NCI-H2196 treated with DMSO at 0.1 percent for 48 hours (cell line): ENCODE measurements around the gene ACTMAP.
"Not testable (repeated sequence)": the region's sequence is repeated elsewhere in the genome, so short reads cannot be mapped to it uniquely, and the experiment has no call there.

Experiments
- DNase-seq: peaks from one replicate; lab custom pipeline; 2025; ENCODE audit not compliant: unreplicated experiment; lab: John Stamatoyannopoulos, UW

The ACTMAP gene

GRCh38 chr19:40776932-40777644 lies 26.8 kb upstream of the ACTMAP start:
- peak; percentile 75 for DNase-seq

DNA sequence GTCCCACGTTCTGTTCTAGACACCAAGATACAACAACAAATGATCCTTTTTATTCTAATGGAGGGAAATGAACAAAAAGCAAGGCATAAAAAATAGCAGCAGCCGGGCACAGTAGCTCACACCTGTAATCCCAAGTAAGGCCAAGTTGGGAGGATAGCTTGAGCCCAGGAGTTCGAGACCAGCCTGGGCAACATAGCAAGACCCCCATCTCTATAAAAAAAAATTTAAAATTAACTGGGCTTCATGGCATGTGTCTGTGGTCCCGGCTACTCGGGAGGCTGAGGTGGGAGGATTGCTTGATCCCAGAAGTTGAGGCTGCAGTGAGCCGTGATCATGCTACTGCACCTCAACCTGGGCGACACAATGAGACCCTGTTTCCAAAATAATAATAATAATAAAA lies 26.1 kb upstream of the ACTMAP start:
- no peak for DNase-seq

DNA sequence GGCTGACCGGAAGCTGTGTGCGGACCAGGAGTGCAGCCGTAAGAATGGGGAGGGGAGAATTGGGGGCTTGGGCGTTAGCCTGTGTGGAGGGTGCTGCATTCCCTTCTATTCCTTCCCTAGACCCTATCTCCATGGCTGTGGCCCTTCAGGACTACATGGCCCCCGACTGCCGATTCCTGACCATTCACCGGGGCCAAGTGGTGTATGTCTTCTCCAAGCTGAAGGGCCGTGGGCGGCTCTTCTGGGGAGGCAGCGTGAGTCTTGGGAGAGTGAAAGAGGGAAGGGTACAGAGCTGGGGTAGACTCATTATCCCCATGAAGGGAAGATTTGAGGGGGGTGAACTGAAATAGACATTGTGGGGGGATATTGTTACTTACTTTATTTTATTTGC lies 25.4 kb upstream of the ACTMAP start:
- DNase-seq, result no peak

GRCh38 chr19:40774916-40775631 lies 24.8 kb upstream of the ACTMAP start, which contains the start of gene MIA:
MIA (plus strand) TSS chr19:40775521; CDS start chr19:40775543, 22 bp downstream.
- no peak for DNase-seq

DNA sequence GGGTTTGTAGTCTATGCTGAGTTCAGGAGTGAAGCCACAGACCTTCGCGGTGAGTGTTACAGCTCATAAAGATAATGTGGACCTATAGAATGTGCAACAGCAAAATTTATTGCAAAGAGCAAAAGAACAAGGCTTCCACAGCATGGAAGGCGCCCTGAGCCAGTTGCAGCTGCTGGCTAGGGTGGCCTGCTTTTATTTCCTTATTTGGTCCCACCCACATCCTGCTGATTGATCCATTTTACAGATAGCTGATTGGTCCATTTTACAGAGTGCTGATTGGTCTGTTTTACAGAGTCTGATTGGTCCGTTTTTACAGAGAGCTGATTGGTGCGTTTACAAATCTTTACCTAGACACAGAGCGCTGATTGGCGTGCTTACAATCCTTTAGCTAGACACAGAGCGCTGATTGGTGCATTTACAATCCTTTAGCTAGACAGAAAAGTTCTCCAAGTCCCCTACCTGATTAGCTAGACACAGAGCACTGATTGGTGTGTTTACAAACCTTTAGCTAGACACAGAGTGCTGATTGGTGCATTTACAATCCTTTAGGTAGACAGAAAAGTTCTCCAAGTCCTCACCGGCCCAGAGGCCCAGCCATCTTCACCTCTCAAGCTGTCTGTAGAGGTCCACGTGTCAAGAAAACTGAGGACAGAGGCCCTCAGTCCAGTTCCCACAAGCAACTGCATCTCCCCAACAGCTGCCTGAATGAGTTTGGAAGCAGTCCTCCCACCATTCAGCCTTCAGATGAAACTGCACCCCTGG lies 21.0 kb upstream of the ACTMAP start:
- DNase-seq, result not testable (repeated sequence)

DNA sequence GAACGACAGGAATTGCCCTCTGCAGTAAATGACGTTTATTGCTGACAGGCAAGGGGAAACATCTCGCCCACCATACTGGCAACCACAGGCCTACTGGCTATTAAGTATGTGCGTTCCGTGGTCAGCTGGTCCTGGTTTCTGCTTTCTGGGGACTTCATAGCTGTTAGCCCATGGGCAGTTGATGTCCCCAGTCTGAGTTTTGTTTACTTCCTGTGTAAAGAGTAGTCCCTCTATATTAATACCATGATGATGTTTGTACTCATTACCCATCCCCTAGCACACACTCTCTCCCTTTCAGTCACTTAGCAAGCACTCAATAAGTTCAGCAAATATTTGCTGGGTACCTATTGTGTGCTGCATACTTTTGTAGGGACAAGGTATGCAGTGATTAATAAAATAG lies 18.6 kb upstream of the ACTMAP start:
- DNase-seq, result no peak

DNA sequence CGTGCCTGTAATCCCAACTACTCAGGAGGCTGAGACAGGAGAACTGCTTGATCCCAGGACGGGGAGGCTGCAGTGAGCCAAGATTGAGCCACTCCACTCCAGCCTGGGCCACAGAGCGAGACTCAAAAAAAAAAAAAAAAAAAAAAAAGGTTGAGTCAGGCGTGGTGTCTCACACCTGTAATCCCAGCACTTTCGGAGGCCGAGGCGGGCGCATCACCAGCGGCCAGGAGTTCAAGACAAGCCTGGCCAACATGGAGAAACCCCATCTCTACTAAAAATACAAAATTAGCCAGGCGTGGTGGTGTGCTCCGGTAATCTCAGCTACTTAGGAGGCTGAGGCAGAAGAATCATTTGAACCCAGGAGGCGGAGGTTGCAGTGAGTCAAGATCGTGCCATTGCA lies 16.1 kb upstream of the ACTMAP start:
- not testable (repeated sequence) for DNase-seq

DNA sequence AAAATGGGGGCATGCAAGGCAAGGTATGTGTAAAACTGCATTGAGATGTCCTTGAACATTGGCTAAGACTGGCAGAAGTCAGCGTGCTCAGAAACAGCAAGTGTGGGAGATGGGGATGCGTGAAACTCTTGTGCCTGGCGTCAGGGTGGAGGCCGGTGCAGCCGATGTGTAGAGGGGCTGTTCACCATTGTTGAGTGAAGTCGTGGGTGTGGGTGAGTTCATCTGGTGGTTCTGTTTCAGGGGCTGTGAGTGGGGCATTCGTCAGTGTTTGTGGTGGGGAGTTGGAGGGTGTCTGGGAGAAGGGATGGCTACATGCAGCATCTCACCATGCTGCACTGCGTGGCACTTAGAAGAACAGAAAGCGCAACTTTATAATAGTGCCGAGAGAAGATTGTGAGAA lies 13.7 kb upstream of the ACTMAP start:
- DNase-seq, result no peak

DNA sequence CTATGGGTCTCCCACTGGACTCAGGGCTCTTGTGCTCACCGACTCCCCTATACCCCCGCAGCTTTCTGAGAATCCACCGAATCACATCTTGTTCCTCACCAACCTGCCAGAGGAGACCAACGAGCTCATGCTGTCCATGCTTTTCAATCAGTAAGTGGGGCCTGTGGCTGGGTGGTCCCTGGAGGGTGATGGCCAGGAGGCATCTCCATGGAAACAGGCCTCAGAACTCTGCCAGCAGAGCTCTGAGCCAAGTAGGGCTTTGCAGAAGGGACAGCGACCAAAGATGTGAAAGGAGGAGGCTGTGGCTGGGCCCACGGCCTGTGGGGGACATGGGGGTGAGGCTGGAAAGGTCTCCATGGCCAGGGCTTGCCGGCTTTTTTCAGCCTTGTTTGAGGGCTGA lies 13.2 kb upstream of the ACTMAP start:
- no peak for DNase-seq

DNA sequence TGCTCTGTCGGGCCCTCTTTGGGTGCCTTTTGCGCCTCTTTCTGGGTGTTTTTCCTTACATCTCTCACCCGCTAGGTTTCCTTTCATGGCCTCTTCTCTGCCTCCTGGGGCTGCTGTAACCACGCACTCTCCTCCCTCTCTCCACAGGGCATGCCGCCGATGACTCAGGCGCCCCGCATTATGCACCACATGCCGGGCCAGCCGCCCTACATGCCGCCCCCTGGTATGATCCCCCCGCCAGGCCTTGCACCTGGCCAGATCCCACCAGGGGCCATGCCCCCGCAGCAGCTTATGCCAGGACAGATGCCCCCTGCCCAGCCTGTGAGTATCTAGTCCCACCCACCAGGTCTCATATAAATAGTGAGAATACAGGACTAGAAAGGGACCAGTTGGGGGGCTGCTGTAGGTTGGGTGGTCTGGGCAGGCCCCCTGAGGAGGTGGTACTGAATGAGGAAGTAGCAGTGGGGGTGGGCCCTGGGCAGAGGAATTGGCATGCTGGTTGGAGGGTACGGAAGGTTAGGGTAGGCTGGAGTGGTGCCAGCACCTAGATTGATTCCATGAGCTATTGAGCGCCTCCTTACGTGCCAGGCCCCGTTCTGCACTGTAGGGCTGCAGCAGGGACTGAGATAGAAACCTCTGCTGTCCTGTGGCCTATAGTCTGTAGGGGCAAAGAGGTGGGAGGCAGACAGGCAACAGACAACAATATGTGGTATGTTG lies 12.6 kb upstream of the ACTMAP start:
- no peak for DNase-seq

DNA sequence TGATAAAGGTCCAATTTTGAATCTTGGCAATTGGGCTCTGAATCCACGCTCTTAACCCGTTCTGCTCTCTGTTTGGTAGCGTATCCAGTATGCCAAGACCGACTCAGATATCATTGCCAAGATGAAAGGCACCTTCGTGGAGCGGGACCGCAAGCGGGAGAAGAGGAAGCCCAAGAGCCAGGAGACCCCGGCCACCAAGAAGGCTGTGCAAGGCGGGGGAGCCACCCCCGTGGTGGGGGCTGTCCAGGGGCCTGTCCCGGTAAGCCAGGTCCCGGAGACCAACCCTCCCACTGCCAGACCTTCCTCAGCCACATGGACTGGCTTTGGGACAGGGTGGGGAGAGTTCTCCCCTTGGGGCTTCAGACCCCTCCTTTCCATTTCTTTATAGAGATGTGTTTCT lies 9.1 kb upstream of the ACTMAP start:
- DNase-seq, result no peak

DNA sequence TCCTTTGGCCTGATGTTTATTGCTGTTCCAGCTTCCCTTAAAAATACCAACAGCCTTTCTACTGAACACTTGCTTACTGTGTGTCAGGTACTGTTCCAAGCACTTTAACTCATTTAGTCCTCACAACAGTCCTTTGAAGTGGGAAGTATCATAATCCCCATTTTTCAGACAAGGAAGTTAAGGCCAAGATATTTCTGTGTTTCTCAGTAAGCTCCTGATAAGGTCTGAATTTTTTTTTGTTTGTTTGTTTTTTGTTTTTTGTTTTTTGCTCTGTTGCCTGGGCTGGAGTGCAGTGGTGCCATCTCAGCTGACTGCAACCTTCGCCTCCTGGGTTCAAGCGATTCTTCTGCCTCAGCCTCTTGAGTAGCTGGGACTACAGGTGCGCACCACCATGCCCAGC lies 8.2 kb upstream of the ACTMAP start:
- DNase-seq, result no peak

- DNase-seq, result no peak
Observed at GRCh38 chr19:40756502-40757110, 6.3 kb upstream of the ACTMAP start.

DNA sequence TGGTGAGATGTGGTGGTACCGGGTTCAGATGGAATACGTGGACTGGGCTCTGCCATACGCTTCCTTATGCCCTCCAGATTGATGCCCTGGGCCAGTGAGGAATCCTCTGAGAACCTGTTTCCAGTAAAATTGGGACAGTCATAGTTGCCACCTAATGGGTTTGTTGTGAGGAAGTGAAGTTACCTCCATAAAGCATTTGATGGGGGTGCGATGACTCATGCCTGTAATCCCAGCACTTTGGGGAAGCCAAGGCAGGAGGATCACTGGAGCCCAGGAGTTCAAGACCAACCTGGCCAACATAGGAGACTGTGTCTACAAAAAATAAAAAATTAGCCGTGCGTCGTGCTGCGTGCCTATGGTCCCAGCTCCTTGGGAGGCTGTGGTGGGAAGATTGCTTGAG lies 5.5 kb upstream of the ACTMAP start:
- DNase-seq, result no peak

DNA sequence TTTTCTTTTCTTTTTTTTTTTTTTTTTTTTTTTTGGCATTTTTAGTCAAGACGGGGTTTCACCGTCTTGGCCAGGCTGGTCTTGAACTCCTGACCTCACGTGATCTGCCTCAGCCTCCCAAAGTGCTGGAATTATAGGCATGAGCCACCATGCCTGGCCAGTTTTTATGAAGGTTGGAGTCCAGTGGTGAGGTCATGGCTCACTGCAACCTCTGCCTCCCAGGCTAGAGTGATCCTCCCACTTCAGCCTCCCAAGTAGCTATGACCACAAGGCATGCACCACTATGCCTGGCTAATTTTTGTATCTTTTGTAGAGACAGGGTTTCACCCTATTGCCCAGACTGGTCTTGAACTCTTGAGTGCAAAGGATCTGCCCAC lies 5.0 kb upstream of the ACTMAP start:
- DNase-seq, result no peak

DNA sequence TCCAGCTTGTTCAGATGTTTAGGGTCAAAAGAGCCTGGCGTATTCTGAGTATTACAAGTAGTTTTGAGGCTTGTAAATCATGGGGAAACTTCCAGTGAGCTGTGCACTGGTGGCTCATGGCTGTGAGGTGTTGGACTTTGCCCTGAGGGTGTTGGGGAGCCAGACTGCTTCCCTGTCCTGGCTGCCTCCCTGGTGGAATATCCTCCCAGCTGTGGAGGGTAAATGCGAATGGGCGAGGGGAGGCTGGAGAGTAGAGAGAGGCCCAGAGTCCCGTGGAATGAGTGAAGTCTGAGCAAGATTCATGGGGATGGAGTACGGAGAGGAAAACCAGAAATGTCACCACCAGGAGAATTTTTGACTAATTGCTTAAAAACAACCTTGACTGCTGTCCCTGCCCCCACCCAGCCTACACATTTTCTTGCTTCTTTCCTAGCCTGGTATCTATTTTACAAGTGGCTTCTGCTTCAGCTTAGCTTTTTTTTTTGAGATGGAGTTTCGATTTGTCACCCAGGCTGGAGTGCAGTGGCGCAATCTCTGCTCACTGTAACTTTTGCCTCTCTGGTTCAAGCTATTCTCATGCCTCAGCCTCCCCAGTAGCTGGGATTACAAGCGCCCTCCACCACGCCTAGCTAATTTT lies 4.5 kb upstream of the ACTMAP start:
- DNase-seq, result no peak

GRCh38 chr19:40752257-40752781 lies 2.0 kb upstream of the ACTMAP start:
- DNase-seq, result no peak

GRCh38 chr19:40750874-40751537 lies 729 bp upstream of the ACTMAP start, which contains the start of gene SNRPA:
SNRPA (plus strand) TSS chr19:40751203; CDS start chr19:40751409, 206 bp downstream.
- peak; percentile 92 for DNase-seq

DNA sequence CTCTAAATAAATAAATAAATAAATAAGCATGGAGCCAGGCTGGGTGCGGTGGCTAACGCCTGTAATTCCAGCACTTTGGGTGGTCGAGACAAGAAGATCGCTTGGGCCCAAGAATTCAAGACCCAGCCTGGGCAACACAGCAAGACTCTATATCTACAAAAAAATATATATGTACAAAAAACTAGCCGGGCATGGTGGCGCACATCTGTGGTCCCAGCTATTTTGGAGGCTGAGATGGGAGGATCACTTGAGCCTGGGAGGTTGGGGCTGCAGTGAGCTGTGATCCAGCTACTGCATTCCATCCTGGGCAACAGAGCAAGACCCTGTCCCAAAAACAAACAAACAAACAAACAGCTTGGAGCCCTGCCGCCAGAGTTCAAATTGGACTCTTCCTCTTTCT lies 2.7 kb downstream of the ACTMAP start:
- no peak for DNase-seq

GRCh38 chr19:40745402-40745780 lies 4.9 kb downstream of the ACTMAP start:
- DNase-seq, result no peak
